Psoas muscle (tissue), 8 donors: ENCODE results near the gene SH2D1B. TPM values are rescaled to one million over a fixed set of nuclear protein-coding genes. Genes with fewer than 3 reads are reported as not detected.

Experiments used
- ATAC-seq, 4 donors: fragments of 200-7000 bp; cut with Tn5 transposase; one replicate each; pipeline ENCODE4 v1.9.1; 2020; ENCODE audit warnings: moderate library complexity in 3 of 4, mild to moderate bottlenecking in 2 of 4
- DNase-seq, 2 donors: peaks; one replicate each; pipeline ENCODE4 v3.0.0-alpha.2; 2020
- H3K27ac ChIP-seq: fragments of 200-600 bp; one replicate; pipeline ENCODE4 v1.8.0; 2022
- H3K27me3 ChIP-seq, 3 donors: fragments of 200-600 bp in 1 of 3; one replicate each; pipeline versions ENCODE4 v1.6.1 to v1.8.0; 2013 to 2022; ENCODE audit warnings: low read length in 2 of 3, mild to moderate bottlenecking in 2 of 3, moderate library complexity in 1 of 3; ENCODE audit not compliant: insufficient read depth in 3 of 3
- H3K36me3 ChIP-seq, 2 donors: fragments of 200-600 bp in 1 of 2; one replicate each; pipeline versions ENCODE4 v1.6.1 to v1.8.0; 2013 to 2022; ENCODE audit warnings: low read depth in 1 of 2, mild to moderate bottlenecking in 1 of 2, moderate library complexity in 1 of 2; ENCODE audit not compliant: insufficient read depth in 1 of 2
- H3K4me1 ChIP-seq: fragments of 200-600 bp; one replicate; pipeline ENCODE4 v1.8.0; 2022
- H3K4me3 ChIP-seq: fragments of 200-600 bp; one replicate; pipeline ENCODE4 v1.8.0; 2022; ENCODE audit warnings: mild to moderate bottlenecking
- H3K9me3 ChIP-seq: fragments of 200-600 bp; one replicate; pipeline ENCODE4 v1.8.0; 2022
- CTCF ChIP-seq: fragments of 200-600 bp; IDR thresholded peaks from one replicate; pipeline ENCODE4 v1.8.0; 2022; ENCODE audit warnings: antibody characterized with exemption
- WGBS, 3 donors: extraction: QIAGEN DNeasy Blood & Tissue Kit; methylation state at CpG; one replicate each; pipeline versions ENCODE4 v1.1.6 to v1.1.7; 2013; 5-methylcytosine and 5-hydroxymethylcytosine counted together
- intact Hi-C, 2 donors: fragments of 100-400 bp; cut with DNase I; formaldehyde crosslinking; loops; one replicate each; pipeline versions ENCODE4 v1.11.0 to v1.14.2; 2022
- polyA plus RNA-seq, 3 donors: library from polyadenylated mRNA; stranded (reverse); fragments of 200-250 nt; gene quantifications; one replicate each; pipeline ENCODE4 v1.2.3, GENCODE V29; 2013
- total RNA-seq, 4 donors: library from RNA; stranded (reverse); fragmentation: NEBNext Ultra II Directional in 2 of 4; extraction: Animal tissue kit (Norgen Biotek cat#: 25700) in 2 of 4; gene quantifications; one replicate each; pipeline versions ENCODE4 v1.2.1 to v1.2.4, GENCODE V29; 2021 to 2023
- donor health status: healthy with polysubstance abuse.
- donor health status: DM: no; HTN: no; CAD: no; lungs with moderate emphysema.
- donor health status: Bipolar disorder and iron deficiency.
- donor health status: healthy.
- donor health status: DM: yes; HTN: yes; CAD: no.
- donor health status: DM: no; HTN: no; CAD: no.
- donor health status: DM: no; HTN: no; CAD: no.
- donor health status: DM: yes; HTN: yes; CAD: no.

Gene SH2D1B
- total and polyA plus RNA-seq, 7 donors: 0.12 to 4.0 (median 1.2) TPM

DNA sequence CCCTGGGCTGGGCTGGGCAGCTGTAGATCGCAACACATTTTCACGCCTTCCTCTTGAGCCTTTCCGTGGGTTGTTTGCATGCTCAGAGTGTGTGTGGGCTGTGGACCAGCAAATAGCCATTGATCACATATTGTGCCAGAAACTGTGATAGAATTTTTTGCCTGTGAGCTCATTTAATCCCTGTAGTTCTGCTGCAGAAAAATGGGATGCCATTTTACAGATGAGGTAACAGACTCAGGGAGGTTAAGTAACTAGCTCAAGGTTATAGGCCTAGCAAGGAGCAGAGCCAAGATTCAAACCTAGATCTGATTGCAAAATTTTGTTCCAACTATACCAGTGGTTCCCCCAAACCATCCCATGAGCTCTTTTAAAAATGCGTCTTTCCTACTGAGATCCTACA is 45.8 kb downstream of the SH2D1B start:
- DNase-seq: no peak
- Histone ChIP-seq H3K27ac (no peak overlapping the region), H3K36me3 (no peaks in the 10 kb centered on the region), H3K4me3 (no peak overlapping the region), H3K27me3 (no peaks in the 10 kb centered on the region), H3K9me3 (no peaks in the 10 kb centered on the region), H3K4me1 (no peaks in the 10 kb centered on the region)
- ATAC-seq: no peak
- intact Hi-C loops: no loop called here
- 63 to 71% (median 68%) methylated on average over 4 of the region's 4 CpGs for WGBS, 3 donors
- TF ChIP-seq CTCF: no peak

DNA sequence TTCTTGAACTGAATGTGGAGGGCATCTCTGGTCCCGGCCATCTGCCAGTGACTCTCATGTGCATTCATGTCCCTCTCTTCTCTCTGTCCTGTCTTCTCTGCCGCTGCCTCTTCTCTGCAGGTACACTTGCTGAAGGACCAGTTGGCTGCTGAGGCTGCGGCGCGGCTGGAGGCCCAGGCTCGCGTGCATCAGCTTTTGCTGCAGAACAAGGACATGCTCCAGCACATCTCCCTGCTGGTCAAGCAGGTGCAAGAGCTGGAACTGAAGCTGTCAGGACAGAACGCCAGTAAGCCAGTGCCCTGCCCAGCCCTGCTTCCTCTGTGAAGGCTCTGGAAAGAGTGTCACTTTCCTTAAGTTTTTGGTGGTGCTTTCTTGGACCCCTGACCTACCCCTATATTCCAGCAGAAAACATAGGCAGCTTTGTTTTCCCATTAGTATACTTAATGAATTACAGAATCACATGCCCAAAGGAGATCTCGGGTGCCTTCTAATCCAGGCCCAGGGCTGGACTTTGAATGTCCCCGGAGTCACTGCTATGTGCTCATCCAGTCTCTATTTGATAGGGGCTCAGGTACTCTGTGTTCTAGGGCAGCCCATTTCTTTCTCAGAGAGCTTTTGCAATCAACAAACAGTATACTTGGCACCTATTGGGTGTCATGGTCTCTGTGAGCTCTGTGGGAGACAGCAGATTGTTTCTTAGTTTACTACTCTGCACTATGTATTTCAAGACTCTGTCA is 46.5 kb downstream of the SH2D1B start:
- ATAC-seq (no peak), DNase-seq (no peak)
- Histone ChIP-seq H3K4me3 (no peak overlapping the region), H3K4me1 (no peaks in the 10 kb centered on the region), H3K27me3 (no peaks in the 10 kb centered on the region), H3K36me3 (no peaks in the 10 kb centered on the region), H3K27ac (no peak overlapping the region), H3K9me3 (no peaks in the 10 kb centered on the region)
- intact Hi-C loops: no loop called here
- WGBS, 3 donors: 87 to 93% (median 92%) methylated on average over 10 of the region's 10 CpGs
- TF ChIP-seq CTCF: no peak

GRCh38 chr1:162364498-162364897 is 47.4 kb downstream of the SH2D1B start:
- 75 to 82% (median 76%) methylated on average over 1 of the region's 1 CpG for WGBS, 3 donors
- Histone ChIP-seq H3K4me3 (no peak overlapping the region), H3K4me1 (no peaks in the 10 kb centered on the region), H3K27ac (no peak overlapping the region), H3K9me3 (no peaks in the 10 kb centered on the region), H3K27me3 (no peaks in the 10 kb centered on the region), H3K36me3 (no peaks in the 10 kb centered on the region)
- DNase-seq: no peak
- ATAC-seq: no peak
- no peak for TF ChIP-seq CTCF
- intact Hi-C loops: no loop called here

- H3K4me3 ChIP-seq: no peak overlapping the region
- intact Hi-C loops: no loop called here
- no peaks in the 10 kb centered on the region for H3K9me3 ChIP-seq
- ATAC-seq (no peak), DNase-seq (no peak)
- no peak for TF ChIP-seq CTCF
- no peaks in the 10 kb centered on the region for H3K36me3 ChIP-seq
- 76 to 80% (median 77%) methylated on average over 3 of the region's 3 CpGs for WGBS, 3 donors
- no peaks in the 10 kb centered on the region for H3K27me3 ChIP-seq
- H3K4me1 ChIP-seq: no peaks in the 10 kb centered on the region
- H3K27ac ChIP-seq: no peak overlapping the region
Measured at GRCh38 chr1:162363823-162364222, 48.1 kb downstream of the SH2D1B start.

GRCh38 chr1:162361349-162361748 is 50.6 kb downstream of the SH2D1B start:
- Histone ChIP-seq H3K36me3 (no peaks in the 10 kb centered on the region), H3K4me1 (no peaks in the 10 kb centered on the region), H3K4me3 (no peak overlapping the region), H3K9me3 (no peaks in the 10 kb centered on the region), H3K27me3 (no peaks in the 10 kb centered on the region), H3K27ac (no peak overlapping the region)
- intact Hi-C loops: no loop called here
- no peak for TF ChIP-seq CTCF
- WGBS, 3 donors: 81 to 88% (median 86%) methylated on average over 5 of the region's 5 CpGs
- ATAC-seq: no peak
- no peak for DNase-seq
